K562 treated with DMSO at 1 percent for 12 hours (cell line): ENCODE results near the gene B3GALT5. TPM values are rescaled to one million over a fixed set of nuclear protein-coding genes. Genes with fewer than 3 reads are reported as not detected.

Source experiments
- total RNA-seq: library from RNA; unstranded; fragments of 300-600 nt; gene quantifications from 2 replicates; pipeline ENCODE4 v1.2.3, GENCODE V29; 2022; ENCODE audit not compliant: insufficient read depth

B3GALT5 gene
- not detected in 2 replicates for total RNA-seq

GRCh38 chr21:39612233-39613040 lies at the start of gene B3GALT5:
B3GALT5 (plus strand) TSS chr21:39612940; CDS start chr21:39660560, 47,620 bp downstream.

Other genes with a start within 250 kb of the B3GALT5 start
- gene LCA5L, start 167.2 kb upstream of the B3GALT5 start, total RNA-seq = 2.1 and 5.5 TPM in 2 replicates
- gene SH3BGR, start 161.0 kb upstream of the B3GALT5 start, total RNA-seq = 58.5 and 58.9 TPM in 2 replicates
- not detected in 2 replicates for gene IGSF5, start 132.2 kb downstream of the B3GALT5 start, total RNA-seq